HG02763 (cell line): Measurements from ENCODE around the gene MDM4.
A peak's percentile ranks its signal among the peaks of the same experiment; 100 is the strongest.

Experiments
- ATAC-seq: cut with Tn5 transposase; IDR thresholded peaks from one replicate; pipeline ENCODE4 v1.9.1; 2021; ENCODE audit warnings: mild to moderate bottlenecking, moderate library complexity; ENCODE audit not compliant: unreplicated experiment

MDM4 gene

GRCh38 chr1:204576422-204576821, 60.2 kb downstream of the MDM4 start:
- ATAC-seq = no peak

- ATAC-seq = no peak
Observed at GRCh38 chr1:204577794-204578478, 61.7 kb downstream of the MDM4 start.

GRCh38 chr1:204578867-204579664, 62.9 kb downstream of the MDM4 start:
- peak; percentile 71 for ATAC-seq

GRCh38 chr1:204579681-204580080, 63.5 kb downstream of the MDM4 start:
- ATAC-seq = no peak

GRCh38 chr1:204580862-204581261, 64.7 kb downstream of the MDM4 start:
- ATAC-seq = no peak

- no peak for ATAC-seq
Observed at GRCh38 chr1:204581759-204582158, 65.6 kb downstream of the MDM4 start.

- no peak for ATAC-seq
Observed at GRCh38 chr1:204583909-204584632, 67.9 kb downstream of the MDM4 start.

GRCh38 chr1:204584699-204585372, 68.6 kb downstream of the MDM4 start:
- no peak for ATAC-seq

GRCh38 chr1:204587621-204588020, 71.4 kb downstream of the MDM4 start:
- no peak for ATAC-seq

GRCh38 chr1:204588826-204589225, 72.6 kb downstream of the MDM4 start:
- no peak for ATAC-seq

GRCh38 chr1:204589409-204590038, 73.3 kb downstream of the MDM4 start:
- ATAC-seq = no peak

- no peak for ATAC-seq
Observed at GRCh38 chr1:204591473-204592090, 75.4 kb downstream of the MDM4 start.

- no peak for ATAC-seq
Observed at GRCh38 chr1:204592246-204592948, 76.2 kb downstream of the MDM4 start.

GRCh38 chr1:204598319-204598969, 82.2 kb downstream of the MDM4 start:
- no peak for ATAC-seq

- ATAC-seq = no peak
Observed at GRCh38 chr1:204599098-204599497, 82.9 kb downstream of the MDM4 start.

GRCh38 chr1:204599596-204599995, 83.4 kb downstream of the MDM4 start:
- ATAC-seq = no peak

- no peak for ATAC-seq
Observed at GRCh38 chr1:204600203-204600602, 84.0 kb downstream of the MDM4 start.

GRCh38 chr1:204600968-204601367, 84.8 kb downstream of the MDM4 start:
- no peak for ATAC-seq

GRCh38 chr1:204602111-204602579, 85.9 kb downstream of the MDM4 start:
- no peak for ATAC-seq
